K562 (cell line): ENCODE results near the gene COMMD9. TPM values are rescaled to one million over a fixed set of nuclear protein-coding genes. Genes with fewer than 3 reads are reported as not detected.

ENCODE experiments used
- ATAC-seq: fragments of 200-7000 bp; cut with Tn5 transposase; 3 replicates; pipeline ENCODE4 v1.9.1; 2020; ENCODE audit warnings: moderate library complexity
- BruUV-seq: library from RNA; stranded (reverse); fragments of 400-500 nt; replicated peaks from 2 replicates; lab custom pipeline; 2021; lab: Mats Ljungman, UMichigan
- CTCF ChIA-PET: fragments of 300-600 bp; formaldehyde crosslinking; extraction: SDS; loops from one replicate; lab custom pipeline; 2021; ENCODE audit warnings: low intra/inter-chr PET ratio; lab: Yijun Ruan, JAX
- POLR2A ChIA-PET: fragments of 300-600, 350-650 bp; sonication (Branson Sonifier 250); formaldehyde crosslinking; extraction: SDS; loops from one replicate; lab custom pipeline; 2021; ENCODE audit warnings: antibody characterized with exemption, inconsistent platforms; lab: Yijun Ruan, JAX
- DNase-seq, 4 experiments: peaks; one replicate each; pipeline versions ENCODE4 v3.0.0 to v3.0.0-alpha.2; 2011 to 2018; ENCODE audit warnings: low spot score in 3 of 4, mixed read lengths in 3 of 4; ENCODE audit errors: extremely low read depth in 1 of 4
- FAIRE-seq: peaks from 2 replicates; lab custom pipeline; 2011; peaks lifted over from hg19 to GRCh38; lab: Jason Lieb, UNC
- H2AFZ ChIP-seq: 2 replicates; pipeline ENCODE4 v1.6.0; 2011; ENCODE audit warnings: low read depth, low read length, control low read depth, inconsistent platforms
- H3K27ac ChIP-seq: fragments of 200-600 bp; 3 replicates; pipeline ENCODE4 v1.8.0; 2011; ENCODE audit warnings: low read depth, mild to moderate bottlenecking, control low read depth, inconsistent platforms, low read length, moderate library complexity, mixed read lengths; ENCODE audit errors: extremely low read depth
- H3K27me3 ChIP-seq, 2 experiments: fragments of 300-600 bp in 1 of 2; 2 replicates in 1 of 2; 3 replicates in 1 of 2; pipeline versions ENCODE4 v1.6.0 to v1.8.0; 2011; ENCODE audit warnings: inconsistent platforms in 2 of 2, low read length in 2 of 2, mild to moderate bottlenecking in 1 of 2, mixed read lengths in 1 of 2, moderate library complexity in 1 of 2; ENCODE audit not compliant: control insufficient read depth in 2 of 2, insufficient read depth in 2 of 2
- H3K36me3 ChIP-seq: fragments of 300-600 bp; 3 replicates; pipeline ENCODE4 v1.8.0; 2011; ENCODE audit warnings: mild to moderate bottlenecking, low read length, inconsistent platforms; ENCODE audit not compliant: control insufficient read depth, insufficient read depth
- H3K4me1 ChIP-seq, 2 experiments: fragments of 200-600 bp in 1 of 2; replicated peaks in 1 of 2; 2 replicates in 1 of 2; 3 replicates in 1 of 2; pipeline versions ENCODE4 v1.5.1 to v1.8.0; 2011; ENCODE audit warnings: inconsistent platforms in 2 of 2, low read length in 2 of 2, mild to moderate bottlenecking in 1 of 2, mixed read lengths in 1 of 2, moderate library complexity in 1 of 2; ENCODE audit not compliant: control insufficient read depth in 2 of 2, insufficient read depth in 2 of 2
- H3K4me2 ChIP-seq: 2 replicates; pipeline ENCODE4 v1.6.1; 2011; ENCODE audit warnings: low read length, control low read depth, inconsistent platforms, mixed read lengths; ENCODE audit not compliant: insufficient read depth
- H3K4me3 ChIP-seq: fragments of 200-600 bp; sonication (generic), shearing (Covaris generic); 2 replicates; pipeline ENCODE4 v1.5.1; 2016; ENCODE audit warnings: control low read depth, inconsistent platforms
- H3K79me2 ChIP-seq: fragments of 200-600 bp; 3 replicates; pipeline ENCODE4 v1.8.0; 2011; ENCODE audit warnings: low read length, inconsistent platforms; ENCODE audit not compliant: control insufficient read depth, insufficient read depth
- H3K9ac ChIP-seq, 2 experiments: 2 replicates each; pipeline versions ENCODE4 v1.6.0 to v1.6.1; 2011; ENCODE audit warnings: low read depth in 2 of 2, low read length in 2 of 2, control low read depth in 1 of 2, inconsistent platforms in 1 of 2, mild to moderate bottlenecking in 1 of 2, mixed read lengths in 1 of 2; ENCODE audit not compliant: insufficient read depth in 1 of 2
- H3K9me1 ChIP-seq: one replicate; pipeline ENCODE4 v1.6.0; 2011; ENCODE audit warnings: inconsistent platforms, mild to moderate bottlenecking, low read length, moderate library complexity; ENCODE audit not compliant: control insufficient read depth, insufficient read depth
- H3K9me3 ChIP-seq: replicated peaks from 2 replicates; pipeline ENCODE4 v1.5.1; 2011; ENCODE audit warnings: low read depth, low read length, inconsistent platforms; ENCODE audit not compliant: control insufficient read depth, insufficient read depth
- H4K20me1 ChIP-seq: replicated peaks from 2 replicates; pipeline ENCODE4 v1.6.1; 2011; ENCODE audit warnings: low read length, inconsistent platforms, mixed read lengths; ENCODE audit not compliant: control insufficient read depth, insufficient read depth
- CBX1 ChIP-seq: sonication (generic); IDR thresholded peaks from 2 replicates; pipeline ENCODE4 v1.6.1; 2016; ENCODE audit warnings: antibody characterized with exemption, low read depth, mild to moderate bottlenecking
- FIP1L1 ChIP-seq: fragments of 200-400 bp; formaldehyde crosslinking; IDR thresholded peaks from 2 replicates; pipeline ENCODE4 v1.6.1; 2018; ENCODE audit warnings: mild to moderate bottlenecking, low read depth, low read length; ENCODE audit not compliant: poor library complexity, severe bottlenecking
- MEIS2 ChIP-seq: fragments of 450-650 bp; IDR thresholded peaks from 2 replicates; pipeline ENCODE4 v1.6.1; 2014; ENCODE audit warnings: mild to moderate bottlenecking; ENCODE audit not compliant: partially characterized antibody
- NR3C1 ChIP-seq: sonication (generic); formaldehyde crosslinking; IDR thresholded peaks from 2 replicates; pipeline ENCODE4 v1.8.1; 2022; ENCODE audit warnings: missing genetic modification reagents
- SIN3B ChIP-seq: fragments of 450-650 bp; IDR thresholded peaks from 2 replicates; pipeline ENCODE4 v1.6.1; 2017; ENCODE audit warnings: low read depth, mild to moderate bottlenecking, moderate library complexity
- SMAD1 ChIP-seq: fragments of 150-350 bp; IDR thresholded peaks from 2 replicates; pipeline ENCODE4 v1.6.1; 2014; ENCODE audit warnings: low read length, low read depth; ENCODE audit not compliant: partially characterized antibody
- SRF ChIP-seq, 2 experiments: fragments of 250-450, 450-650 bp in 1 of 2; sonication (Bioruptor Pico) in 1 of 2; sonication (generic) in 1 of 2; formaldehyde crosslinking; IDR thresholded peaks; 2 replicates each; pipeline versions ENCODE4 v1.5.0 to v1.5.1; 2020 to 2022; ENCODE audit warnings: mild to moderate bottlenecking in 1 of 2, missing genetic modification reagents in 1 of 2
- WGBS: fragments of 100-300 bp; shearing (Covaris generic); methylation state at CpG from one replicate; pipeline ENCODE4 v1.1.6; 2016; ENCODE audit warnings: low coverage, mixed read lengths; ENCODE audit not compliant: insufficient coverage; ENCODE audit errors: missing lambda C conversion rate; 5-methylcytosine and 5-hydroxymethylcytosine counted together
- in situ Hi-C: fragments of 300-500 bp; cut with MboI; formaldehyde crosslinking; loops from 4 replicates; pipeline ENCODE4 v1.15.0; 2018; ENCODE audit warnings: inconsistent platforms, mixed read lengths
- intact Hi-C: fragments of 100-400 bp; cut with micrococcal nuclease; formaldehyde crosslinking; loops from 2 replicates; pipeline ENCODE4 v1.14.2; 2022
- polyA plus RNA-seq, 8 experiments: library from polyadenylated mRNA; depleted of rRNA in 4 of 8; stranded (reverse) in 5 of 8; unstranded in 3 of 8; fragments of >200 nt; fragmentation: Nextera tagmentation in 2 of 8; fragmentation: Illumina TruSeq in 1 of 8; extraction: Ambion mirVana in 2 of 8; extraction: Trizol in 1 of 8; gene quantifications; 2 replicates each; pipeline versions ENCODE4 v1.2.1 to v1.2.3, GENCODE V29; 2011 to 2014; ENCODE audit warnings: inconsistent platforms in 1 of 8, missing spikeins in 1 of 8
- total RNA-seq, 7 experiments: library from RNA; depleted of rRNA in 6 of 7; stranded (reverse); fragments of >200 nt in 6 of 7; fragmentation: Illumina TruSeq in 2 of 7; extraction: Trizol in 2 of 7; gene quantifications; 2 replicates each; pipeline versions ENCODE4 v1.2.1 to v1.2.3, GENCODE V29; 2011 to 2021; ENCODE audit warnings: low replicate concordance in 1 of 7
- TF ChIP-seq, protein P1 (sequence below): fragments of 250-450 bp; sonication (Bioruptor Pico); IDR thresholded peaks from 2 replicates; pipeline ENCODE4 v1.4.0; 2020
- TF ChIP-seq, protein P2 (sequence below): sonication (generic); formaldehyde crosslinking; IDR thresholded peaks from 2 replicates; pipeline ENCODE4 v1.9.0; 2022; ENCODE audit warnings: mild to moderate bottlenecking, missing genetic modification reagents
- TF ChIP-seq, protein P3 (sequence below): fragments of 250-450 bp; sonication (Bioruptor Pico); IDR thresholded peaks from 2 replicates; pipeline ENCODE4 v1.8.0; 2021; ENCODE audit warnings: moderate library complexity, mild to moderate bottlenecking, inconsistent platforms

The COMMD9 gene
- total and polyA plus RNA-seq, 9 of the 15 experiments (the other 6 are each of a cell fraction or from before 2014, with no cell fraction given), result 27.3 to 121 (median 48.0) TPM

DNA sequence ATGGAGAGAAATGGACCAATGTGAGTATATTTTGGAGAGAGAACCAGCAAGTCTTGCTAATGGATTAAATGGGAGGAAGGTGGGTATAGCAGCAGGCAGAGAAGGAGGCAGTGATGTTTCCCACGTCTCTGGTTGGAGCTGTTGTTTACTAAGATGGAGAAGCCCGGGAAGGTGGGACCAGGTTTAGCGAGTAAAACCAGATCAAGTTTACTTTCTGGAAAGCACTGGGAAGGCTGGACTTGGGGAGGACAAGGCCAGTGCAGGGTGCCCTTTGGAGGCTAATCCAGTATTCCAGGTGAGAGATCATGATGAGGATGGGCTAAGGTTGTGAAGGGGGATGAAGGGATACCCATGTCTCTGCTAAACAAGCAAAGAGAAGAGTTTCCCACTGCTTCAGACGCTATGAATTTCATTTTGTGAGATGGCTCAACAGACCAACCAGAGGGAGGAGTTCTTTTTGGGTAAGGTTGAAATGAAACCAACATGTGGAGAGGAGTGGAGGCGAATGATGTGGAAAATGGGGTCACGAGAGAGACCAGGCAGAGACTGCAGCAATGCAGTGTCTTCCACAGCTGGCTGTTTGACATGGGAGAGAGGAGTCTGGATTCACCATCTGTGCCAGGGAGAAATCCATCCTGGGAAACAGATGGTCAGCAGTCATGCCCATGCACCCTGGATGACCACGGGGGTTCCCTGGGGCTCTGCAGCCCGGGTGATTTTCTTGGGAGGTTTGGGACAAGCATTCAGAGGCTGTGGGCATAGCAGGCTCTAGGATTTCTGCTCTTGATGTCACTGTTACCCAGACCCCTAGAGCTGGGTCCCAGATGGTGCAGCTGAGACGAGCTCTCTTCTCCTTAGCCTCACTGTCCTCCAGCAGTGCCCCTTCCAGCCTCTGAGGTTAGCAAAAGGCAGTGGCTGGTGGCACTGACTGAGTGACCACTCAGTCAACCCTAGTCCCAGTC lies 24.9 kb downstream of the COMMD9 start:
- Histone ChIP-seq H3K4me2 (no peak overlapping the region), H3K36me3 (no peaks in the 10 kb centered on the region), H3K4me1 (no peaks in the 10 kb centered on the region), H3K4me3 (no peak overlapping the region), H2AFZ (no peak overlapping the region)
- WGBS, result 0% methylated on average over 8 of the region's 9 CpGs
- intact Hi-C loops, result no loop called here
- TF ChIP-seq CBX1, result no peak
- TF ChIP-seq, all 486 proteins: peak for 0
- POLR2A ChIA-PET, result no interaction called here
- Histone ChIP-seq H3K9me1 (peaks cover 2% of the 10 kb centered on the region), H3K9ac (no peak overlapping the region), H4K20me1 (no peaks in the 10 kb centered on the region; the same call in 1 of the 2 replicates), H3K9me3 (no peaks in the 10 kb centered on the region), H3K79me2 (no peaks in the 10 kb centered on the region), H3K27me3 (peaks cover 0 to 7% of the 10 kb centered on the region in 2 experiments; a peak in 3 of 5 replicates), H3K27ac (no peak overlapping the region)
- DNase-seq (no peak), FAIRE-seq (no peak), ATAC-seq (no peak)
- CTCF ChIA-PET, result interaction anchor here (2.9 kb wide), 1 partner anchor 648 kb away, joined by 23 read pairs; no protein-coding TSS in a partner anchor
- in situ Hi-C loops, result loop anchor here (5.0 to 10.0 kb wide), 4 partner anchors 229 to 789 kb away; no protein-coding TSS in a partner anchor
- BruUV-seq, result no TSS peak

DNA sequence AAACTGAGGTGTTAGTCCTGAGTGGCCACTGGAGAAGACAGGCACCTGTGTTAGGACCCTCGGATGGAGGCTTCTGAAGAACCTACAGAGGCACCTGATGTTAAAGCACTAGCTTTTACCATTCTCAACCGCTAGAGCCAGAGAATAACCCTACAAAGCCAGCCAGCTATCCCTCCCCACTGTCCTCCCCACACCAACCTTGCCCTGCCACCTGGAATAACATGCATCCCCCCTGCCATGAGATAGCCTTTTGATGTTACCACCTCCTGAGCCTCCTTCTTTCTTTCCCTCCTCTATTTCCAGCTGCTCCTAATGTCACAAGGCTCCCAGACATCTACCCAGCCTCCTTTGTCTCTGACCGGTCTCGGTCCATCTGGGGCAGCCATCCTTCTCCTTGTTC lies 28.1 kb downstream of the COMMD9 start:
- Histone ChIP-seq H3K27ac (no peak overlapping the region), H3K79me2 (no peaks in the 10 kb centered on the region), H3K9me3 (no peaks in the 10 kb centered on the region), H3K4me1 (no peaks in the 10 kb centered on the region), H3K27me3 (peaks cover 5 to 22% of the 10 kb centered on the region in 2 experiments; a peak in 4 of 5 replicates), H3K4me3 (no peak overlapping the region), H4K20me1 (no peaks in the 10 kb centered on the region; the same call in 1 of the 2 replicates), H3K9ac (no peak overlapping the region), H3K9me1 (peaks cover 2% of the 10 kb centered on the region), H3K36me3 (no peaks in the 10 kb centered on the region), H3K4me2 (no peak overlapping the region), H2AFZ (no peak overlapping the region)
- no peak for DNase-seq
- BruUV-seq, result no TSS peak
- ChIA-PET POLR2A (no interaction called here), CTCF (no interaction called here)
- no peak for ATAC-seq
- intact Hi-C loops, result no loop called here
- in situ Hi-C loops, result loop anchor here (5.0 to 10.0 kb wide), 4 partner anchors 226 to 786 kb away; no protein-coding TSS in a partner anchor
- WGBS, result 0% methylated on average over 4 of the region's 4 CpGs
- no peak for FAIRE-seq
- TF ChIP-seq, protein P1, sequence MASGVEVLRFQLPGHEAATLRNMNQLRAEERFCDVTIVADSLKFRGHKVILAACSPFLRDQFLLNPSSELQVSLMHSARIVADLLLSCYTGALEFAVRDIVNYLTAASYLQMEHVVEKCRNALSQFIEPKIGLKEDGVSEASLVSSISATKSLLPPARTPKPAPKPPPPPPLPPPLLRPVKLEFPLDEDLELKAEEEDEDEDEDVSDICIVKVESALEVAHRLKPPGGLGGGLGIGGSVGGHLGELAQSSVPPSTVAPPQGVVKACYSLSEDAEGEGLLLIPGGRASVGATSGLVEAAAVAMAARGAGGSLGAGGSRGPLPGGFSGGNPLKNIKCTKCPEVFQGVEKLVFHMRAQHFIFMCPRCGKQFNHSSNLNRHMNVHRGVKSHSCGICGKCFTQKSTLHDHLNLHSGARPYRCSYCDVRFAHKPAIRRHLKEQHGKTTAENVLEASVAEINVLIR (CRISPR knock-in tag), result no peak
- no peak for TF ChIP-seq SMAD1
- no peak for TF ChIP-seq NR3C1 (CRISPR knock-in tag)
- TF ChIP-seq, protein P2, sequence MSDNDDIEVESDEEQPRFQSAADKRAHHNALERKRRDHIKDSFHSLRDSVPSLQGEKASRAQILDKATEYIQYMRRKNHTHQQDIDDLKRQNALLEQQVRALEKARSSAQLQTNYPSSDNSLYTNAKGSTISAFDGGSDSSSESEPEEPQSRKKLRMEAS, result no peak
- TF ChIP-seq FIP1L1, result no peak
- no peak for TF ChIP-seq SIN3B
- no peak for TF ChIP-seq SRF (CRISPR knock-in tag; IDR thresholded peaks at IDR 0.05)
- TF ChIP-seq MEIS2, result no peak
- TF ChIP-seq, protein P3, sequence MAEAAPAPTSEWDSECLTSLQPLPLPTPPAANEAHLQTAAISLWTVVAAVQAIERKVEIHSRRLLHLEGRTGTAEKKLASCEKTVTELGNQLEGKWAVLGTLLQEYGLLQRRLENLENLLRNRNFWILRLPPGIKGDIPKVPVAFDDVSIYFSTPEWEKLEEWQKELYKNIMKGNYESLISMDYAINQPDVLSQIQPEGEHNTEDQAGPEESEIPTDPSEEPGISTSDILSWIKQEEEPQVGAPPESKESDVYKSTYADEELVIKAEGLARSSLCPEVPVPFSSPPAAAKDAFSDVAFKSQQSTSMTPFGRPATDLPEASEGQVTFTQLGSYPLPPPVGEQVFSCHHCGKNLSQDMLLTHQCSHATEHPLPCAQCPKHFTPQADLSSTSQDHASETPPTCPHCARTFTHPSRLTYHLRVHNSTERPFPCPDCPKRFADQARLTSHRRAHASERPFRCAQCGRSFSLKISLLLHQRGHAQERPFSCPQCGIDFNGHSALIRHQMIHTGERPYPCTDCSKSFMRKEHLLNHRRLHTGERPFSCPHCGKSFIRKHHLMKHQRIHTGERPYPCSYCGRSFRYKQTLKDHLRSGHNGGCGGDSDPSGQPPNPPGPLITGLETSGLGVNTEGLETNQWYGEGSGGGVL (CRISPR knock-in tag), result no peak
